ENCODE results near the gene TRAF2.

TRAF2 gene

DNA sequence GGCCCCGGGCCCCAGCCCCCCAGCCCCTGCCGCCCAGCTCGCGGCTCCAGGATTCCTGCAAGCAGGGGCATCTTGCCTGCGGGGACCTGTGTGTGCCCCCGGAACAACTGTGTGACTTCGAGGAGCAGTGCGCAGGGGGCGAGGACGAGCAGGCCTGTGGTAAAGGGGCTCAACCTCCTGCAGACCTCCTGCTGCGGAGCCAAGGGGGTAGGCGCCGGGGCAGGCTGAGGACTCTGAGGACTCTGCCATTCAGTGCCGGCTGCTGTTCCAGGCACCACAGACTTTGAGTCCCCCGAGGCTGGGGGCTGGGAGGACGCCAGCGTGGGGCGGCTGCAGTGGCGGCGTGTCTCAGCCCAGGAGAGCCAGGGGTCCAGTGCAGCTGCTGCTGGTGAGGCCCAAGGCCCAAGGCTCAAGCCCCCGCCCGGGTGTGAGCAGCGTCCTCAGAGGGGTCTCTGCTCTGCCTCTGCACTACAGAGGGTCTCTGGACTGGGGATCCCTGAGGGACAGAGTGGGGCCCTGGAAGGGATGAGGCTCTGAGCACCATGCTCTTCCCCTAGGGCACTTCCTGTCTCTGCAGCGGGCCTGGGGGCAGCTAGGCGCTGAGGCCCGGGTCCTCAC, 30.7 kb upstream of the TRAF2 start:
- Histone ChIP-seq H3K9me3 (replicated peaks; ENCODE audit: insufficient read depth, low read length) (no peaks in the 10 kb centered on the region), H3K4me1 (ENCODE audit: low read length) (no peaks in the 10 kb centered on the region), H3K79me2 (ENCODE audit: low read length) (no peaks in the 10 kb centered on the region), H3F3A (ENCODE audit: insufficient read depth, low read length) (no peaks in the 10 kb centered on the region), H3K4me2 (ENCODE audit: low read depth, low read length) (no peak overlapping the region), H3K4me3 (ENCODE audit: low read length) (no peak overlapping the region), H3K9ac (ENCODE audit: low read length) (no peak overlapping the region), H3K27me3 (replicated peaks; ENCODE audit: insufficient read depth, low read length) (no peaks in the 10 kb centered on the region), H2AFZ (ENCODE audit: low read length) (no peak overlapping the region), H3K9me2 (replicated peaks; ENCODE audit: insufficient read depth, low read length) (no peaks in the 10 kb centered on the region), H3K27ac (ENCODE audit: low read length) (no peak overlapping the region), H3K36me3 (replicated peaks; ENCODE audit: insufficient read depth, low read length) (no peaks in the 10 kb centered on the region), H4K20me1 (ENCODE audit: insufficient read depth, low read length) (no peaks in the 10 kb centered on the region)
- TF ChIP-seq EZH2 (optimal IDR thresholded peaks at IDR 0.05; ENCODE audit: low read depth, low read length) (no peak), EZH2phosphoT487 (IDR thresholded peaks at IDR 0.05; ENCODE audit: low read length) (no peak)
- TF ChIP-seq, protein P1, sequence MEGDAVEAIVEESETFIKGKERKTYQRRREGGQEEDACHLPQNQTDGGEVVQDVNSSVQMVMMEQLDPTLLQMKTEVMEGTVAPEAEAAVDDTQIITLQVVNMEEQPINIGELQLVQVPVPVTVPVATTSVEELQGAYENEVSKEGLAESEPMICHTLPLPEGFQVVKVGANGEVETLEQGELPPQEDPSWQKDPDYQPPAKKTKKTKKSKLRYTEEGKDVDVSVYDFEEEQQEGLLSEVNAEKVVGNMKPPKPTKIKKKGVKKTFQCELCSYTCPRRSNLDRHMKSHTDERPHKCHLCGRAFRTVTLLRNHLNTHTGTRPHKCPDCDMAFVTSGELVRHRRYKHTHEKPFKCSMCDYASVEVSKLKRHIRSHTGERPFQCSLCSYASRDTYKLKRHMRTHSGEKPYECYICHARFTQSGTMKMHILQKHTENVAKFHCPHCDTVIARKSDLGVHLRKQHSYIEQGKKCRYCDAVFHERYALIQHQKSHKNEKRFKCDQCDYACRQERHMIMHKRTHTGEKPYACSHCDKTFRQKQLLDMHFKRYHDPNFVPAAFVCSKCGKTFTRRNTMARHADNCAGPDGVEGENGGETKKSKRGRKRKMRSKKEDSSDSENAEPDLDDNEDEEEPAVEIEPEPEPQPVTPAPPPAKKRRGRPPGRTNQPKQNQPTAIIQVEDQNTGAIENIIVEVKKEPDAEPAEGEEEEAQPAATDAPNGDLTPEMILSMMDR (IDR thresholded peaks at IDR 0.05; ENCODE audit: low read length) = no peak
- no peak for DNase-seq

DNA sequence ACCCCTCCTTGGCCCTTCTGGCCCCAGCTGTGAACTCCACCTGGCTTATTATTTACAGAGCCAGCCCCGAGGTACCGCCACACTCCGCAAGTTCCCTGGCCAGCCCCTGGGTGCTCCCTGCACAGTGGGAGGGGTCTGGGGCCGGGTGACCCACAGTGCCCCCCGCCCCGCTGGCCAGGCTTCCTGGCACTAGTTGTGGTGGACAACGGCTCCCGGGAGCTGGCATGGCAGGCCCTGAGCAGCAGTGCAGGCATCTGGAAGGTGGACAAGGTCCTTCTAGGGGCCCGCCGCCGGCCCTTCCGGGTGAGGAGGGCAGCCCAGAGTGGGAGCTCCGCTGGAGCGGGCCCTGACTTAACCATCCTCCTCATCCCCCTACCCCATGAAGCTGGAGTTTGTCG, 30.2 kb upstream of the TRAF2 start:
- no peak overlapping the region for H2AFZ ChIP-seq (ENCODE audit: low read length)
- no peaks in the 10 kb centered on the region for H3K4me1 ChIP-seq (ENCODE audit: low read length)
- H3K9ac ChIP-seq (ENCODE audit: low read length) = no peak overlapping the region
- no peaks in the 10 kb centered on the region for H3K9me3 ChIP-seq (replicated peaks; ENCODE audit: insufficient read depth, low read length)
- no peak overlapping the region for H3K4me3 ChIP-seq (ENCODE audit: low read length)
- H4K20me1 ChIP-seq (ENCODE audit: insufficient read depth, low read length) = no peaks in the 10 kb centered on the region
- H3K27ac ChIP-seq (ENCODE audit: low read length) = no peak overlapping the region
- TF ChIP-seq EZH2 (optimal IDR thresholded peaks at IDR 0.05; ENCODE audit: low read depth, low read length) (no peak), EZH2phosphoT487 (IDR thresholded peaks at IDR 0.05; ENCODE audit: low read length) (no peak)
- TF ChIP-seq, protein P1 (IDR thresholded peaks at IDR 0.05; ENCODE audit: low read length) = no peak
- DNase-seq = no peak
- no peaks in the 10 kb centered on the region for H3K9me2 ChIP-seq (replicated peaks; ENCODE audit: insufficient read depth, low read length)
- no peak overlapping the region for H3K4me2 ChIP-seq (ENCODE audit: low read depth, low read length)
- H3K36me3 ChIP-seq (replicated peaks; ENCODE audit: insufficient read depth, low read length) = no peaks in the 10 kb centered on the region
- no peaks in the 10 kb centered on the region for H3F3A ChIP-seq (ENCODE audit: insufficient read depth, low read length)
- H3K27me3 ChIP-seq (replicated peaks; ENCODE audit: insufficient read depth, low read length) = no peaks in the 10 kb centered on the region
- H3K79me2 ChIP-seq (ENCODE audit: low read length) = no peaks in the 10 kb centered on the region

DNA sequence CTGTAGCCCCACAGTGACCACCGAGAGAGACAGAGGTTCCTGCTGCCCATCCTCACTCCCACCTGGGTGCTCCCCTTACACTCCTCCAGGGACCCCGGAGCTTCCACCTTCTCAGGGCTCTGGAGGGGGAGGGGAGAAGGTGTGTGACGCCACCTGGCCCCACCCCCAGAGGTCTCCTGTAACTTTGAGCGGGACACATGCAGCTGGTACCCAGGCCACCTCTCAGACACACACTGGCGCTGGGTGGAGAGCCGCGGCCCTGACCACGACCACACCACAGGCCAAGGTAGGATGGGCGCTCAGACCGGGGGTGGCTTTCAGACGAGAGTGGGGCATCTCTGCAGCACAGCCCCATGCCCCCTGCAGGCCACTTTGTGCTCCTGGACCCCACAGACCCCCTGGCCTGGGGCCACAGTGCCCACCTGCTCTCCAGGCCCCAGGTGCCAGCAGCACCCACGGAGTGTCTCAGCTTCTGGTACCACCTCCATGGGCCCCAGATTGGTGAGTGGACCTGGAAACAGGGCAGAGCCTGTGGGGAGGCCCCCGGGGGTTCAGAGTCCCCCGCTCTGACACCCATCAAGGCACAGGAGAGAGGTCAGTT, 29.7 kb upstream of the TRAF2 start:
- Histone ChIP-seq H3K27me3 (replicated peaks; ENCODE audit: insufficient read depth, low read length) (no peaks in the 10 kb centered on the region), H2AFZ (ENCODE audit: low read length) (no peak overlapping the region), H3K4me2 (ENCODE audit: low read depth, low read length) (no peak overlapping the region), H3K4me1 (ENCODE audit: low read length) (no peaks in the 10 kb centered on the region), H3K9me3 (replicated peaks; ENCODE audit: insufficient read depth, low read length) (no peaks in the 10 kb centered on the region), H3K9me2 (replicated peaks; ENCODE audit: insufficient read depth, low read length) (no peaks in the 10 kb centered on the region), H3K36me3 (replicated peaks; ENCODE audit: insufficient read depth, low read length) (no peaks in the 10 kb centered on the region), H3K9ac (ENCODE audit: low read length) (no peak overlapping the region), H3K4me3 (ENCODE audit: low read length) (no peak overlapping the region), H3F3A (ENCODE audit: insufficient read depth, low read length) (no peaks in the 10 kb centered on the region), H3K27ac (ENCODE audit: low read length) (no peak overlapping the region), H3K79me2 (ENCODE audit: low read length) (no peaks in the 10 kb centered on the region), H4K20me1 (ENCODE audit: insufficient read depth, low read length) (no peaks in the 10 kb centered on the region)
- no peak for DNase-seq
- TF ChIP-seq EZH2phosphoT487 (IDR thresholded peaks at IDR 0.05; ENCODE audit: low read length) (no peak), EZH2 (optimal IDR thresholded peaks at IDR 0.05; ENCODE audit: low read depth, low read length) (no peak)
- TF ChIP-seq, protein P1 (IDR thresholded peaks at IDR 0.05; ENCODE audit: low read length) = no peak

Measured in MM.1S (cell line).